SJSA1 (cell line): Measurements from ENCODE around the gene GRK1. TPM values are rescaled to one million over a fixed set of nuclear protein-coding genes. Genes with fewer than 3 reads are reported as not detected.

ENCODE experiments used
- DNase-seq, 2 experiments: peaks; one replicate each; pipeline ENCODE4 v3.0.0-alpha.2; 2015 to 2020; ENCODE audit warnings: low spot score in 2 of 2, low read depth in 1 of 2
- H3K27ac ChIP-seq: fragments of 250-450 bp; sonication (Bioruptor Pico); 2 replicates; pipeline ENCODE4 v1.5.1; 2020; ENCODE audit warnings: mild to moderate bottlenecking, moderate library complexity
- H3K27me3 ChIP-seq: fragments of 250-450 bp; sonication (Bioruptor Pico); replicated peaks from 2 replicates; pipeline ENCODE4 v1.5.1; 2020; ENCODE audit warnings: mild to moderate bottlenecking, moderate library complexity
- H3K36me3 ChIP-seq: fragments of 250-450 bp; sonication (Bioruptor Pico); 2 replicates; pipeline ENCODE4 v1.5.1; 2020; ENCODE audit warnings: mild to moderate bottlenecking
- H3K4me1 ChIP-seq: fragments of 250-450 bp; sonication (Bioruptor Pico); replicated peaks from 2 replicates; pipeline ENCODE4 v1.6.1; 2021; ENCODE audit warnings: mild to moderate bottlenecking
- H3K4me3 ChIP-seq: fragments of 250-450 bp; sonication (Bioruptor Pico); 2 replicates; pipeline ENCODE4 v1.5.1; 2020; ENCODE audit warnings: mild to moderate bottlenecking
- H3K9me3 ChIP-seq: fragments of 250-450 bp; sonication (Bioruptor Pico); replicated peaks from 2 replicates; pipeline ENCODE4 v1.5.1; 2020; ENCODE audit warnings: mild to moderate bottlenecking
- total RNA-seq: library from RNA; depleted of rRNA; stranded (reverse); fragments of >200 nt; shearing (Covaris generic); gene quantifications from 2 replicates; pipeline ENCODE4 v1.2.3, GENCODE V29; 2014

The GRK1 gene
- total RNA-seq, 1 experiment from 2014 or later, result 0.08 TPM

GRCh38 chr13:113649212-113649611, 17.8 kb upstream of the GRK1 start:
- no peaks in the 10 kb centered on the region for H3K9me3 ChIP-seq

GRCh38 chr13:113650275-113650674, 16.7 kb upstream of the GRK1 start:
- Histone ChIP-seq H3K4me3 (no peak overlapping the region), H3K36me3 (peaks cover 4% of the 10 kb centered on the region; the same call in 1 of the 2 replicates), H3K9me3 (no peaks in the 10 kb centered on the region), H3K27me3 (no peaks in the 10 kb centered on the region), H3K27ac (no peak overlapping the region), H3K4me1 (peaks cover 7% of the 10 kb centered on the region)
- DNase-seq, result peak in 1 of 2 experiments; percentile 54

More at GRCh38 chr13:113649212-113649611, 17.8 kb upstream of the GRK1 start:
- Histone ChIP-seq H3K27ac (no peak overlapping the region), H3K27me3 (no peaks in the 10 kb centered on the region), H3K4me3 (no peak overlapping the region), H3K4me1 (peaks cover 7% of the 10 kb centered on the region), H3K36me3 (peaks cover 11% of the 10 kb centered on the region)
- peak in 1 of 2 experiments; percentile 61 for DNase-seq

DNA sequence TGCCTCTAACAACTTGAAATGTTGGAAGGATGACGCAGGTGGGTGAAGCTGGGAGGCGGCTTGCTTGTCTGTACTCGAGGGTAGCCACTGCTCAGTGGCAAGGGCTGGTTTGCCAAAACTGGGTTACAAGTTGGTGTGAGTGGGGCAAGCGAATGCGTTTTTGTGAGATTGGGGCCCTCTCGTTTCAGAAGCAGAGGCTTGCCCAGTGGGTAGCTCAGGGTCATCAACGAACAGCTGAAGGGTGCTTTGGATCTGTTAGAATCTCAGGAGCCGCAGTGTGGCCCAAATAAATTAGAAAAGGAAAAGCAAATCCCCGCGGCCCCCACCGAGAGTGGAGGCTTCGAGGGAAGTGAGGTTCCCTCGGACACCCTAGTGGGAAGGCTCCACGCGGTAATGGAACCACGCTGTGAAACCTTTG, 16.3 kb upstream of the GRK1 start:
- peak in 1 of 2 experiments; percentile 54 for DNase-seq
- Histone ChIP-seq H3K36me3 (peaks cover 4% of the 10 kb centered on the region; the same call in 1 of the 2 replicates), H3K9me3 (0 out of 2 replicates have a peak, but pooled peaks cover 3% of the 10 kb centered on the region), H3K4me3 (no peak overlapping the region), H3K27ac (no peak overlapping the region), H3K27me3 (no peaks in the 10 kb centered on the region), H3K4me1 (peaks cover 7% of the 10 kb centered on the region)

GRCh38 chr13:113651511-113652403, 15.3 kb upstream of the GRK1 start:
- H3K27ac ChIP-seq, result no peak overlapping the region
- H3K36me3 ChIP-seq, result peaks cover 4% of the 10 kb centered on the region; the same call in 1 of the 2 replicates
- H3K27me3 ChIP-seq, result no peaks in the 10 kb centered on the region
- H3K4me1 ChIP-seq, result peaks cover 7% of the 10 kb centered on the region
- 0 out of 2 replicates have a peak, but pooled peaks cover 4% of the 10 kb centered on the region for H3K9me3 ChIP-seq
- no peak overlapping the region for H3K4me3 ChIP-seq
- peak in 1 of 2 experiments; percentile 69 for DNase-seq

- Histone ChIP-seq H3K4me1 (no peaks in the 10 kb centered on the region), H3K27ac (no peak overlapping the region), H3K4me3 (no peak overlapping the region), H3K27me3 (no peaks in the 10 kb centered on the region), H3K36me3 (peaks cover 4% of the 10 kb centered on the region; the same call in 1 of the 2 replicates), H3K9me3 (0 out of 2 replicates have a peak, but pooled peaks cover 4% of the 10 kb centered on the region)
- DNase-seq, result peak in 1 of 2 experiments; percentile 58
Measured at GRCh38 chr13:113652404-113653263, 14.4 kb upstream of the GRK1 start.

DNA sequence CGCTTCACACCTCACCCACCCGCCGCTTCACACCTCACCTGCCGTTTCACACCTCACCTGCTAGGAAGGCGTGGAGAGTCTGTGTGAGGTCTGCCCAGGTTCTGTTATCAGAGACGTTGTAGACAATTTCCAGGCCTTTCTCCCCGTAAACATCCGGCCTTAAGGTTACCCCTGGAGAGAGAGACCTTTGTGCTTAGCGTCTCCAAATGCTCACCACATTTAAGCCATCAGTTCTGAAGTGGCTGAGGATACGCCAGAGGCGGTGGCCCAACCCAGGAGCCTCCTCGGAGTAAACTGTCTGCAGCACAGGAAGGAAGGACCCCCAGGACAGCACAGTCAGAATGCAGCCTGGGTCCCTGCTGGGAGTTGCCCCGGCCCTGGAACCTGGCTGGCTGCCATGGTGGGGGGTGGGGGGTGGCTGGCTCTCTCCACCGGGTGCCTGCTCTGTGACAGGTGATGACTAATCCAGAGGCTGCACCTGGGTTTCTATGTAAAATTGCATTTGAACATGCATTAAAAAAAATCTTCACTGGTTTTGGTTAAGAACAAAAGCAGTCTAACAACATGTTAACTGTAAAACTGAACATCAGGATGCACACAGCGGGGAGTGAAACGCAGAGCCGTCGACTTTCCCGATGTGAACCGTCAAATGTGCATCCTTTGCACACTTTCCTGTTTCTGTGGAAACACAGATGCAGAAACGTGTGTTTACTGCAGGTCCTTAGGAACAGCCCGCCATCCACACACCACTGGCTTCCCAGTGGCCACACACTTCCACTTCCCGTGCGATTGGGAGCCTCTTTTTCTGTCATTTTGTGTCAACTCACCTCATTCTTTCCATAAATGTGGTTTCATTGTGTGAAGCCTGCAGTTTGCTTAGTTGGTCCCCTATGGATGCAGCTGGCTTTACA, 13.5 kb upstream of the GRK1 start:
- 0 out of 2 replicates have a peak, but pooled peaks cover 4% of the 10 kb centered on the region for H3K9me3 ChIP-seq
- DNase-seq, result peak in 1 of 2 experiments; percentile 64
- H3K27ac ChIP-seq, result no peak overlapping the region

GRCh38 chr13:113654175-113654560, 12.9 kb upstream of the GRK1 start:
- peak in 1 of 2 experiments; percentile 47 for DNase-seq
- no peak overlapping the region for H3K4me3 ChIP-seq

More for the DNA sequence above, 13.5 kb upstream of the GRK1 start:
- Histone ChIP-seq H3K36me3 (no peaks in the 10 kb centered on the region; the same call in 1 of the 2 replicates), H3K4me1 (no peaks in the 10 kb centered on the region), H3K4me3 (no peak overlapping the region), H3K27me3 (no peaks in the 10 kb centered on the region)

GRCh38 chr13:113654591-113655345, 12.3 kb upstream of the GRK1 start:
- DNase-seq, result peak in 1 of 2 experiments; percentile 58
- Histone ChIP-seq H3K27me3 (no peaks in the 10 kb centered on the region), H3K4me1 (no peaks in the 10 kb centered on the region), H3K36me3 (no peaks in the 10 kb centered on the region), H3K27ac (no peak overlapping the region), H3K9me3 (0 out of 2 replicates have a peak, but pooled peaks cover 4% of the 10 kb centered on the region), H3K4me3 (no peak overlapping the region)

More at GRCh38 chr13:113654175-113654560, 12.9 kb upstream of the GRK1 start:
- Histone ChIP-seq H3K27me3 (no peaks in the 10 kb centered on the region), H3K4me1 (no peaks in the 10 kb centered on the region), H3K9me3 (0 out of 2 replicates have a peak, but pooled peaks cover 4% of the 10 kb centered on the region), H3K27ac (no peak overlapping the region), H3K36me3 (no peaks in the 10 kb centered on the region)

GRCh38 chr13:113655346-113656002, 11.5 kb upstream of the GRK1 start:
- Histone ChIP-seq H3K27me3 (peaks cover 1% of the 10 kb centered on the region; the same call in 1 of the 2 replicates), H3K36me3 (no peaks in the 10 kb centered on the region), H3K27ac (no peak overlapping the region), H3K9me3 (0 out of 2 replicates have a peak, but pooled peaks cover 4% of the 10 kb centered on the region), H3K4me1 (no peaks in the 10 kb centered on the region), H3K4me3 (no peak overlapping the region)
- peak in 1 of 2 experiments; percentile 61 for DNase-seq

DNA sequence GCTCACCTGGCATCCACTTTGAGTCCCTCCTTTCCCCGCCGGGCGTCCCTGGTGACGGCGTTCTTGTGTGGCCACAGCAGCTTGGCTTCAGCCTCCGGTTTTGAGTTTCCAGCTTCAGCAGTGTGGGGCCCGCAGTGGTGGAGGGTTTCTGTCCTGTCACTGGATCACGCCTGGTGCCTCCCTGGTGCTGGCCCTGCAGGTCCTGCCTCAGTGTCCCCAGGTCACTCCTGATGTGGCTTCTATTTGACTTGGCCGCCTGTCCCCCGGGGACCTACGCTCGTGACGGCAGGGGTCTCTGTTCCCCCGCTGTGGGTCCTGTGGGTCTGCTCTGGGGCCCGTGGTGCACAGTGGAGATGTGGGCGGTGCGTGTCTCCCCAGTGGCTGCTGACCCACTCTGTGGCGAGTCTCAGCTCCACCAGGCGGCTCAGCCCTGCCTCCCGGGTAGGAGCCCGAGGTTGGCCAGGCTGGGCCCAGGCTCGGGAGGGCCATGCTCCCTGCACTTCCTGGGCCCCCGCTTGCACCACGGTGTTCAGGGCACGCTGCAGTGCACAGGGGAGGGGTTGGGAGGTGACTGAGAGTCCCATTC, 10.9 kb upstream of the GRK1 start:
- H3K36me3 ChIP-seq, result no peaks in the 10 kb centered on the region
- no peak overlapping the region for H3K27ac ChIP-seq
- peaks cover 5% of the 10 kb centered on the region; the same call in 1 of the 2 replicates for H3K27me3 ChIP-seq
- peak in 1 of 2 experiments; percentile 66 for DNase-seq
- H3K9me3 ChIP-seq, result 0 out of 2 replicates have a peak, but pooled peaks cover 4% of the 10 kb centered on the region
- no peaks in the 10 kb centered on the region for H3K4me1 ChIP-seq
- no peak overlapping the region for H3K4me3 ChIP-seq
